Measurements from ENCODE around the gene RAB5IF.

The RAB5IF gene

GRCh38 chr20:36582821-36583220 lies 22.8 kb upstream of the RAB5IF start:
- in situ Hi-C loops (cut with HindIII; ENCODE audit: low pct_ligation_motif_present, low sequenced_read_pairs) = no loop called here
- TF ChIP-seq, protein P1, sequence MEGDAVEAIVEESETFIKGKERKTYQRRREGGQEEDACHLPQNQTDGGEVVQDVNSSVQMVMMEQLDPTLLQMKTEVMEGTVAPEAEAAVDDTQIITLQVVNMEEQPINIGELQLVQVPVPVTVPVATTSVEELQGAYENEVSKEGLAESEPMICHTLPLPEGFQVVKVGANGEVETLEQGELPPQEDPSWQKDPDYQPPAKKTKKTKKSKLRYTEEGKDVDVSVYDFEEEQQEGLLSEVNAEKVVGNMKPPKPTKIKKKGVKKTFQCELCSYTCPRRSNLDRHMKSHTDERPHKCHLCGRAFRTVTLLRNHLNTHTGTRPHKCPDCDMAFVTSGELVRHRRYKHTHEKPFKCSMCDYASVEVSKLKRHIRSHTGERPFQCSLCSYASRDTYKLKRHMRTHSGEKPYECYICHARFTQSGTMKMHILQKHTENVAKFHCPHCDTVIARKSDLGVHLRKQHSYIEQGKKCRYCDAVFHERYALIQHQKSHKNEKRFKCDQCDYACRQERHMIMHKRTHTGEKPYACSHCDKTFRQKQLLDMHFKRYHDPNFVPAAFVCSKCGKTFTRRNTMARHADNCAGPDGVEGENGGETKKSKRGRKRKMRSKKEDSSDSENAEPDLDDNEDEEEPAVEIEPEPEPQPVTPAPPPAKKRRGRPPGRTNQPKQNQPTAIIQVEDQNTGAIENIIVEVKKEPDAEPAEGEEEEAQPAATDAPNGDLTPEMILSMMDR (IDR thresholded peaks at IDR 0.05; ENCODE audit: low read depth, low read length, missing control alignments) = no peak
- no peak for DNase-seq
- Histone ChIP-seq H3K27me3 (replicated peaks) (no peaks in the 10 kb centered on the region), H3K4me3 (ENCODE audit: low read depth, low read length) (no peak overlapping the region), H3K36me3 (replicated peaks) (peaks cover 27% of the 10 kb centered on the region), H3K27ac (no peak overlapping the region)

- in situ Hi-C loops (cut with HindIII; ENCODE audit: low pct_ligation_motif_present, low sequenced_read_pairs) = no loop called here
These were observed 21.5 kb upstream of the RAB5IF start for GRCh38 chr20:36584018-36584481.

DNA sequence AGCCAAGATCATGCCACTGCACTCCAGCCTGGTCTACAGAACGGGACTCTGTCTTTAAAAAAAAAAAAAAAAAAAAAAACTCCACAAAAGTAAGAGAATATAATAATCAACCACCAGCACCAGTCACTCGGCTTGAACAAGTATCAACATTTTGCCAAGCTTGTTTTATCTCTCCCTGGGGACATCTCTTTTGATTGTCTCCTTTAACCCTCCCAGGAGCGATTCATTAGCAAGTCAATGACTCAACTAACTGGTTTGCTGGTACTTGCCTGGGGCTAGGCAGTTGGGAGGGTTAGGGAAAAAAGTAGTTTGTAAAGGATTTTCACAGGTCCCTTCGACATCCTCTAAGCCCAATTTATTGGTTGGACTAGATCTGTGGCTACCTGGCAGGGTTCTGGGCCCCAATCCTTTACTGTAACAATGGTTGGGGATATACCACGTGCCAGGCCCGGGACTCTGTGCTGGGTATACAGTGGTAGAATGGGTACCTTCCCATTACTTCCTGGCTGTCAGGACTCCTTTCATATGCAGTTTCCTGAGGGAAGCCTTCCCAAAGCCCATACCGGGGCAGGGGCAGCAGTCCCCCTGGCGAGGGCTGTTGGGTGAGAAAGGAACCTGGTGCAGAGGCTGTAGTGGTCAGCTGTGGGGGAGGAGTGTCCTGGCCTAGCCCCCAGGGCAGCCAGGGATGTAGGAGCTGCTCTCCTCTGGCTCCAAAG lies 20.0 kb upstream of the RAB5IF start:
- no peak overlapping the region for H3K27ac ChIP-seq
- H3K36me3 ChIP-seq (replicated peaks) = peaks cover 18% of the 10 kb centered on the region

More at GRCh38 chr20:36584018-36584481, 21.5 kb upstream of the RAB5IF start:
- Histone ChIP-seq H3K27me3 (replicated peaks) (no peaks in the 10 kb centered on the region), H3K36me3 (replicated peaks) (peaks cover 25% of the 10 kb centered on the region), H3K4me3 (ENCODE audit: low read depth, low read length) (no peak overlapping the region), H3K27ac (no peak overlapping the region)
- TF ChIP-seq, protein P1 (IDR thresholded peaks at IDR 0.05; ENCODE audit: low read depth, low read length, missing control alignments) = no peak
- DNase-seq = no peak

DNA sequence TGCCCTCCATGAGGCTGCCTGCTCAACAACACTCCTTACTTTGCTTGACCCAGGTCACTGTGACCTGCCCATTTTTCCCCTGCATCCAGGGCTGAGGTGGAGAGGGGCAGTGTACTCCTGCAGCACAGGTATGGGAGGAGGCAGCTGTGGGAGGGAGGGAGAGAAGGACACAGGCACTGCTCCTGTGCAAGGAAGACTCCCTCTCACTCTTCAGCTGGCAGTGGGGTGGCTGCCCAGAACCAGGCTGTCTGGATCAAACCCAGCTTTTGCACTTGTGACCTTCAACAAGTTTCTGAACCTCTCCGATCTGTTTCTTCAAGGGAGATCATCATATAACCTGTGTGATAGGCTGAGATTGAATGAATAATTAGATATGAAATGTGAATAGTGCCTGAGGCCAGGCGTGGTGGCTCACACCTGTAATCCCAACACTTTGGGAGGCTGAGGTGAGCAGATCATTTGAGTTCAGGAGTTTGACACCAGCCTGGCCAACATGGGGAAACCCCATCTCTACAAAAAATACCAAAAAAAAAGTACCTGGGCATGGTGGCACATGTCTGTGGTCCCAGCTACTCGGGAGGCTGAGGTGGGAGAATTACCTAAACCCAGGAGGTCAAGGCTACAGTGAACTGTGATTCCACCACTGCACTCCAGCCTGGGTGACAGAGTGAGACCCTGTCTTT lies 18.1 kb upstream of the RAB5IF start:
- H3K4me3 ChIP-seq (ENCODE audit: low read depth, low read length) = no peak overlapping the region
- no peak for DNase-seq
- in situ Hi-C loops (cut with HindIII; ENCODE audit: low pct_ligation_motif_present, low sequenced_read_pairs) = no loop called here
- peaks cover 9% of the 10 kb centered on the region for H3K36me3 ChIP-seq (replicated peaks)
- no peak overlapping the region for H3K27ac ChIP-seq
- TF ChIP-seq, protein P1 (IDR thresholded peaks at IDR 0.05; ENCODE audit: low read depth, low read length, missing control alignments) = no peak
- no peaks in the 10 kb centered on the region for H3K27me3 ChIP-seq (replicated peaks)

More for the DNA sequence above, 20.0 kb upstream of the RAB5IF start:
- TF ChIP-seq, protein P1 (IDR thresholded peaks at IDR 0.05; ENCODE audit: low read depth, low read length, missing control alignments) = no peak
- Histone ChIP-seq H3K27me3 (replicated peaks) (no peaks in the 10 kb centered on the region), H3K4me3 (ENCODE audit: low read depth, low read length) (no peak overlapping the region)
- in situ Hi-C loops (cut with HindIII; ENCODE audit: low pct_ligation_motif_present, low sequenced_read_pairs) = no loop called here
- no peak for DNase-seq

DNA sequence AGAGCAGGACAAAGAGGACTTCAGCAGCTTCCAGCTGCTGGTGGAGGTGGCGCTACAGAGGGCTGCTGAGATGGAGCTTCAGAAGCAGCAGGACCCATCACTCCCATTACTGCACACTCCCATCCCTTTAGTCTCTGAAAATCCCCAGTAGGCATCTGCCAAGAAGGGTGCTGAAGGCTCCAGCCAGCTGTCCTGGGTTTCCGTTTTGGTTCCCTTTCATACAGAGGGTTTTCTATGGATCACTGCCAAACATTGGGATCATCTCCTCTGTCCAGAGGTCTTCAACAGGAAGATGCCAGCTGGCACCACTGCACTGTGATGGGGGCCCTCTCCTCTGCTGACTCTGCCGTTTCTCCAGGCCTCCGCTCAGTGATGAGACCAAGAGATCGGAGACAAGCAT lies 14.3 kb upstream of the RAB5IF start:
- in situ Hi-C loops (cut with HindIII; ENCODE audit: low pct_ligation_motif_present, low sequenced_read_pairs) = no loop called here
- Histone ChIP-seq H3K4me3 (ENCODE audit: low read depth, low read length) (no peak overlapping the region), H3K27ac (no peak overlapping the region), H3K27me3 (replicated peaks) (no peaks in the 10 kb centered on the region), H3K36me3 (replicated peaks) (peaks cover 9% of the 10 kb centered on the region)
- no peak for DNase-seq
- TF ChIP-seq, protein P1 (IDR thresholded peaks at IDR 0.05; ENCODE audit: low read depth, low read length, missing control alignments) = no peak
